ENCODE results near the gene PAX6. TPM values are rescaled to one million over a fixed set of nuclear protein-coding genes. Genes with fewer than 3 reads are reported as not detected.

PAX6 gene
- total RNA-seq, 2 donors from 2014 or later: 1.1 to 1.6 TPM

GRCh38 chr11:31847761-31848160 lies 36.6 kb upstream of the PAX6 start:
- Histone ChIP-seq H3K9ac (ENCODE audit: low read depth in 2 of 2, low read length in 2 of 2) (no peak overlapping the region), H3K4me1 (no peaks in the 10 kb centered on the region), H3K9me3 (no peaks in the 10 kb centered on the region), H3K4me3 (no peak overlapping the region), H3K36me3 (no peaks in the 10 kb centered on the region), H3K27ac (no peak overlapping the region), H3K27me3 (no peaks in the 10 kb centered on the region)
- TF ChIP-seq CTCF (IDR thresholded peaks at IDR 0.05): no peak
- DNase-seq: no peak
- intact Hi-C loops (cut with DNase I): no loop called here

- H3K27me3 ChIP-seq: no peaks in the 10 kb centered on the region
- H3K4me3 ChIP-seq: no peak overlapping the region
- H3K9ac ChIP-seq (ENCODE audit: low read depth in 2 of 2, low read length in 2 of 2): no peak overlapping the region
- H3K4me1 ChIP-seq: no peaks in the 10 kb centered on the region
- no peaks in the 10 kb centered on the region for H3K9me3 ChIP-seq
- no peaks in the 10 kb centered on the region for H3K36me3 ChIP-seq
- no peak for TF ChIP-seq CTCF (IDR thresholded peaks at IDR 0.05)
- no peak overlapping the region for H3K27ac ChIP-seq
- no peak for DNase-seq
- intact Hi-C loops (cut with DNase I): no loop called here
Measured at GRCh38 chr11:31845331-31845730, 34.2 kb upstream of the PAX6 start.

- Histone ChIP-seq H3K9me3 (no peaks in the 10 kb centered on the region), H3K9ac (ENCODE audit: low read depth in 2 of 2, low read length in 2 of 2) (no peak overlapping the region), H3K4me3 (no peak overlapping the region), H3K36me3 (no peaks in the 10 kb centered on the region), H3K27ac (no peak overlapping the region), H3K27me3 (no peaks in the 10 kb centered on the region), H3K4me1 (no peaks in the 10 kb centered on the region)
- TF ChIP-seq CTCF (IDR thresholded peaks at IDR 0.05): no peak
- intact Hi-C loops (cut with DNase I): no loop called here
- DNase-seq: no peak
Measured at GRCh38 chr11:31844351-31844750, 33.2 kb upstream of the PAX6 start.

- DNase-seq: no peak
- no peak overlapping the region for H3K4me3 ChIP-seq
- TF ChIP-seq CTCF (IDR thresholded peaks at IDR 0.05): no peak
- no peak overlapping the region for H3K27ac ChIP-seq
- no peaks in the 10 kb centered on the region for H3K9me3 ChIP-seq
- H3K4me1 ChIP-seq: no peaks in the 10 kb centered on the region
- no peaks in the 10 kb centered on the region for H3K36me3 ChIP-seq
- intact Hi-C loops (cut with DNase I): no loop called here
- H3K27me3 ChIP-seq: no peaks in the 10 kb centered on the region
- H3K9ac ChIP-seq (ENCODE audit: low read depth in 2 of 2, low read length in 2 of 2): no peak overlapping the region
Measured at GRCh38 chr11:31841435-31841834, 30.3 kb upstream of the PAX6 start.

GRCh38 chr11:31834237-31834636 lies 23.1 kb upstream of the PAX6 start:
- Histone ChIP-seq H3K4me1 (no peaks in the 10 kb centered on the region), H3K27ac (no peak overlapping the region), H3K27me3 (no peaks in the 10 kb centered on the region), H3K36me3 (no peaks in the 10 kb centered on the region), H3K9ac (ENCODE audit: low read depth in 2 of 2, low read length in 2 of 2) (no peak overlapping the region), H3K9me3 (no peaks in the 10 kb centered on the region), H3K4me3 (no peak overlapping the region)
- intact Hi-C loops (cut with DNase I): no loop called here
- DNase-seq: no peak
- no peak for TF ChIP-seq CTCF (IDR thresholded peaks at IDR 0.05)

- H3K9me3 ChIP-seq: no peaks in the 10 kb centered on the region
- no peaks in the 10 kb centered on the region for H3K4me1 ChIP-seq
- intact Hi-C loops (cut with DNase I): no loop called here
- no peak overlapping the region for H3K27ac ChIP-seq
- H3K4me3 ChIP-seq: no peak overlapping the region
- H3K36me3 ChIP-seq: no peaks in the 10 kb centered on the region
- H3K9ac ChIP-seq (ENCODE audit: low read depth in 2 of 2, low read length in 2 of 2): no peak overlapping the region
- DNase-seq: no peak
- H3K27me3 ChIP-seq: peaks cover 36% of the 10 kb centered on the region
- no peak for TF ChIP-seq CTCF (IDR thresholded peaks at IDR 0.05)
Measured at GRCh38 chr11:31830406-31830805, 19.3 kb upstream of the PAX6 start.
